Ishikawa (cell line): ENCODE measurements around the gene CRYGN.

ENCODE experiments used
- CEBPB ChIP-seq: IDR thresholded peaks from 2 replicates; pipeline ENCODE4 v1.6.1; 2012
- EGR1 ChIP-seq: IDR thresholded peaks from 2 replicates; pipeline ENCODE4 v1.6.1; 2012
- EP300 ChIP-seq: IDR thresholded peaks from 2 replicates; pipeline ENCODE4 v1.6.1; 2012; ENCODE audit warnings: borderline replicate concordance
- FOXM1 ChIP-seq: IDR thresholded peaks from 2 replicates; pipeline ENCODE4 v1.6.1; 2012; ENCODE audit warnings: low read depth, borderline replicate concordance
- NFIC ChIP-seq: IDR thresholded peaks from 2 replicates; pipeline ENCODE4 v1.6.1; 2012
- RAD21 ChIP-seq: IDR thresholded peaks from 2 replicates; pipeline ENCODE4 v1.6.1; 2012; ENCODE audit warnings: low read depth
- TAF1 ChIP-seq: IDR thresholded peaks from 2 replicates; pipeline ENCODE4 v1.6.1; 2012; ENCODE audit warnings: low read depth, mild to moderate bottlenecking
- TCF12 ChIP-seq: IDR thresholded peaks from 2 replicates; pipeline ENCODE4 v1.6.1; 2012; ENCODE audit warnings: low read depth
- ZBTB7A ChIP-seq: IDR thresholded peaks from 2 replicates; pipeline ENCODE4 v1.6.1; 2012; ENCODE audit warnings: low read depth
- TF ChIP-seq, protein P1 (sequence below): IDR thresholded peaks from 2 replicates; pipeline ENCODE4 v1.6.1; 2012
- TF ChIP-seq, protein P2 (sequence below): IDR thresholded peaks from 2 replicates; pipeline ENCODE4 v1.6.1; 2012
- TF ChIP-seq, protein P3 (sequence below): IDR thresholded peaks from 2 replicates; pipeline ENCODE4 v1.6.1; 2012; ENCODE audit warnings: low read depth, mild to moderate bottlenecking

DNA sequence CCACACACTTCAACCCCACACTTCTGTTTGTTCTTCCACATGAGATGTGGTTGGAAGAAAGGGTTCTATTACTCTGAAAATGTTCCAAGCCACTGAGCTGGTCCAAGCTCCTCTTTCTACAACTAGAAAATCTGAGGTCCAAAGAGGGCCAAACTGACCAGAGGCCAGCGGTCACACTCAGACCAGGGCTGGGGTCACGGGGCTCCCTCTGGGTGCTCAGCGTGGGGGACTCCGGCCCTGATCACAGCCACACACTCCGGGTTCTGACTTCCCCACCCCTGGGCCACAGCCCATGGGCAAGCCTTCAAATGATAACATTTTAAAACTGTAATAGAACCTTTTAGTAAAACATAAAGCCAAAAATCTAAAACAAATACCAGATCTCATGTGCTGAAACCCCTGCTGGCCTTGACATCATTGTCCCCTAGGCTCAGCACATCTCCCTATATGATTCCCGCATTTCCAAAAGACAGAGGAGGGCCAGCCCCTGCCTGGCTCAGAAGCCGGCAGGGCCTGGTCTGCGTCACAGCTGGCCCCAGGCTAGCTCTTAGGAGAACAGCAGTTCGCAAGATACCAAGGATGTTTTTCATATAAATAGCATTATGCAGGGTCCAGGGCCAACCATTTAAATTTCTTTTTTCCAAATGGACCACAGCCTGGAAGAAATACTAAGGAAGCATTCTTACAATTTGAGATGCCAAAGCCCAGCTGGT, 3.3 kb downstream of the CRYGN start:
- no peak for TF ChIP-seq ZBTB7A
- no peak for TF ChIP-seq TCF12
- TF ChIP-seq, protein P1, sequence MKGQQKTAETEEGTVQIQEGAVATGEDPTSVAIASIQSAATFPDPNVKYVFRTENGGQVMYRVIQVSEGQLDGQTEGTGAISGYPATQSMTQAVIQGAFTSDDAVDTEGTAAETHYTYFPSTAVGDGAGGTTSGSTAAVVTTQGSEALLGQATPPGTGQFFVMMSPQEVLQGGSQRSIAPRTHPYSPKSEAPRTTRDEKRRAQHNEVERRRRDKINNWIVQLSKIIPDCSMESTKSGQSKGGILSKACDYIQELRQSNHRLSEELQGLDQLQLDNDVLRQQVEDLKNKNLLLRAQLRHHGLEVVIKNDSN, result no peak
- no peak for TF ChIP-seq RAD21
- no peak for TF ChIP-seq FOXM1
- no peak for TF ChIP-seq CEBPB
- TF ChIP-seq, protein P2, sequence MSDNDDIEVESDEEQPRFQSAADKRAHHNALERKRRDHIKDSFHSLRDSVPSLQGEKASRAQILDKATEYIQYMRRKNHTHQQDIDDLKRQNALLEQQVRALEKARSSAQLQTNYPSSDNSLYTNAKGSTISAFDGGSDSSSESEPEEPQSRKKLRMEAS, result no peak
- no peak for TF ChIP-seq EGR1
- TF ChIP-seq TAF1, result no peak
- no peak for TF ChIP-seq EP300
- no peak for TF ChIP-seq NFIC
- TF ChIP-seq, protein P3, sequence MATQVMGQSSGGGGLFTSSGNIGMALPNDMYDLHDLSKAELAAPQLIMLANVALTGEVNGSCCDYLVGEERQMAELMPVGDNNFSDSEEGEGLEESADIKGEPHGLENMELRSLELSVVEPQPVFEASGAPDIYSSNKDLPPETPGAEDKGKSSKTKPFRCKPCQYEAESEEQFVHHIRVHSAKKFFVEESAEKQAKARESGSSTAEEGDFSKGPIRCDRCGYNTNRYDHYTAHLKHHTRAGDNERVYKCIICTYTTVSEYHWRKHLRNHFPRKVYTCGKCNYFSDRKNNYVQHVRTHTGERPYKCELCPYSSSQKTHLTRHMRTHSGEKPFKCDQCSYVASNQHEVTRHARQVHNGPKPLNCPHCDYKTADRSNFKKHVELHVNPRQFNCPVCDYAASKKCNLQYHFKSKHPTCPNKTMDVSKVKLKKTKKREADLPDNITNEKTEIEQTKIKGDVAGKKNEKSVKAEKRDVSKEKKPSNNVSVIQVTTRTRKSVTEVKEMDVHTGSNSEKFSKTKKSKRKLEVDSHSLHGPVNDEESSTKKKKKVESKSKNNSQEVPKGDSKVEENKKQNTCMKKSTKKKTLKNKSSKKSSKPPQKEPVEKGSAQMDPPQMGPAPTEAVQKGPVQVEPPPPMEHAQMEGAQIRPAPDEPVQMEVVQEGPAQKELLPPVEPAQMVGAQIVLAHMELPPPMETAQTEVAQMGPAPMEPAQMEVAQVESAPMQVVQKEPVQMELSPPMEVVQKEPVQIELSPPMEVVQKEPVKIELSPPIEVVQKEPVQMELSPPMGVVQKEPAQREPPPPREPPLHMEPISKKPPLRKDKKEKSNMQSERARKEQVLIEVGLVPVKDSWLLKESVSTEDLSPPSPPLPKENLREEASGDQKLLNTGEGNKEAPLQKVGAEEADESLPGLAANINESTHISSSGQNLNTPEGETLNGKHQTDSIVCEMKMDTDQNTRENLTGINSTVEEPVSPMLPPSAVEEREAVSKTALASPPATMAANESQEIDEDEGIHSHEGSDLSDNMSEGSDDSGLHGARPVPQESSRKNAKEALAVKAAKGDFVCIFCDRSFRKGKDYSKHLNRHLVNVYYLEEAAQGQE, result no peak
